ENCODE measurements around the gene TECPR1.

GRCh38 chr7:98288064-98288823, 36.2 kb upstream of the TECPR1 start:
- TF ChIP-seq, protein P1, sequence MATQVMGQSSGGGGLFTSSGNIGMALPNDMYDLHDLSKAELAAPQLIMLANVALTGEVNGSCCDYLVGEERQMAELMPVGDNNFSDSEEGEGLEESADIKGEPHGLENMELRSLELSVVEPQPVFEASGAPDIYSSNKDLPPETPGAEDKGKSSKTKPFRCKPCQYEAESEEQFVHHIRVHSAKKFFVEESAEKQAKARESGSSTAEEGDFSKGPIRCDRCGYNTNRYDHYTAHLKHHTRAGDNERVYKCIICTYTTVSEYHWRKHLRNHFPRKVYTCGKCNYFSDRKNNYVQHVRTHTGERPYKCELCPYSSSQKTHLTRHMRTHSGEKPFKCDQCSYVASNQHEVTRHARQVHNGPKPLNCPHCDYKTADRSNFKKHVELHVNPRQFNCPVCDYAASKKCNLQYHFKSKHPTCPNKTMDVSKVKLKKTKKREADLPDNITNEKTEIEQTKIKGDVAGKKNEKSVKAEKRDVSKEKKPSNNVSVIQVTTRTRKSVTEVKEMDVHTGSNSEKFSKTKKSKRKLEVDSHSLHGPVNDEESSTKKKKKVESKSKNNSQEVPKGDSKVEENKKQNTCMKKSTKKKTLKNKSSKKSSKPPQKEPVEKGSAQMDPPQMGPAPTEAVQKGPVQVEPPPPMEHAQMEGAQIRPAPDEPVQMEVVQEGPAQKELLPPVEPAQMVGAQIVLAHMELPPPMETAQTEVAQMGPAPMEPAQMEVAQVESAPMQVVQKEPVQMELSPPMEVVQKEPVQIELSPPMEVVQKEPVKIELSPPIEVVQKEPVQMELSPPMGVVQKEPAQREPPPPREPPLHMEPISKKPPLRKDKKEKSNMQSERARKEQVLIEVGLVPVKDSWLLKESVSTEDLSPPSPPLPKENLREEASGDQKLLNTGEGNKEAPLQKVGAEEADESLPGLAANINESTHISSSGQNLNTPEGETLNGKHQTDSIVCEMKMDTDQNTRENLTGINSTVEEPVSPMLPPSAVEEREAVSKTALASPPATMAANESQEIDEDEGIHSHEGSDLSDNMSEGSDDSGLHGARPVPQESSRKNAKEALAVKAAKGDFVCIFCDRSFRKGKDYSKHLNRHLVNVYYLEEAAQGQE (IDR thresholded peaks at IDR 0.05): no peak
- no peak for TF ChIP-seq ZSCAN20 (CRISPR knock-in tag; IDR thresholded peaks at IDR 0.05)
- no peak for TF ChIP-seq HEYL (CRISPR knock-in tag; IDR thresholded peaks at IDR 0.05)
